Fibroblast of skin of left biceps (primary cell): ENCODE data around the gene NHS.

Experiments used
- DNase-seq, 2 experiments: peaks; one replicate each; pipeline ENCODE4 v3.0.0-alpha.2; 2013; ENCODE audit warnings: low read depth in 2 of 2

NHS gene

GRCh38 chrX:17622331-17622730, 247.3 kb downstream of the NHS start:
- no peak for DNase-seq

GRCh38 chrX:17623750-17624149, 248.8 kb downstream of the NHS start:
- DNase-seq: no peak

- no peak for DNase-seq
Measured at GRCh38 chrX:17627026-17627425, 252.0 kb downstream of the NHS start.

- DNase-seq: no peak
Measured at GRCh38 chrX:17628976-17629375, 254.0 kb downstream of the NHS start.

GRCh38 chrX:17629519-17629918, 254.5 kb downstream of the NHS start:
- no peak for DNase-seq

- no peak for DNase-seq
Measured at GRCh38 chrX:17631647-17632046, 256.6 kb downstream of the NHS start.

- DNase-seq: no peak
Measured at GRCh38 chrX:17632942-17633341, 257.9 kb downstream of the NHS start.

- DNase-seq: no peak
Measured at GRCh38 chrX:17633546-17633945, 258.5 kb downstream of the NHS start.

GRCh38 chrX:17634542-17635207, 259.7 kb downstream of the NHS start:
- no peak for DNase-seq

GRCh38 chrX:17635231-17635630, 260.2 kb downstream of the NHS start:
- no peak for DNase-seq

GRCh38 chrX:17637235-17637634, 262.2 kb downstream of the NHS start:
- DNase-seq: no peak

GRCh38 chrX:17638731-17639130, 263.7 kb downstream of the NHS start:
- no peak for DNase-seq

GRCh38 chrX:17642891-17643290, 267.9 kb downstream of the NHS start:
- DNase-seq: no peak

- no peak for DNase-seq
Measured at GRCh38 chrX:17643528-17643927, 268.5 kb downstream of the NHS start.

GRCh38 chrX:17644001-17644400, 269.0 kb downstream of the NHS start:
- DNase-seq: no peak

- DNase-seq: no peak
Measured at GRCh38 chrX:17654116-17654515, 279.1 kb downstream of the NHS start.

GRCh38 chrX:17655211-17656034, 280.4 kb downstream of the NHS start:
- DNase-seq: no peak

GRCh38 chrX:17656035-17656418, 281.0 kb downstream of the NHS start:
- no peak for DNase-seq

- no peak for DNase-seq
Measured at GRCh38 chrX:17656556-17656955, 281.6 kb downstream of the NHS start.

- DNase-seq: no peak
Measured at GRCh38 chrX:17662391-17662790, 287.4 kb downstream of the NHS start.

GRCh38 chrX:17668929-17669328, 293.9 kb downstream of the NHS start:
- DNase-seq: no peak

- no peak for DNase-seq
Measured at GRCh38 chrX:17669458-17669857, 294.5 kb downstream of the NHS start.

GRCh38 chrX:17669891-17670290, 294.9 kb downstream of the NHS start:
- no peak for DNase-seq
